H54 (cell line): ENCODE data around the gene IMMP2L.

ENCODE experiments used
- DNase-seq: peaks from one replicate; pipeline ENCODE4 v3.0.0; 2011; ENCODE audit warnings: low spot score, mixed read lengths; ENCODE audit not compliant: insufficient read length
- FAIRE-seq: peaks from 3 replicates; lab custom pipeline; 2011; peaks lifted over from hg19 to GRCh38; lab: Jason Lieb, UNC
- POLR2A ChIP-seq: IDR thresholded peaks from 2 replicates; pipeline ENCODE4 v1.6.1; 2011; ENCODE audit warnings: low read depth, mild to moderate bottlenecking, low read length

Gene IMMP2L

GRCh38 chr7:111232249-111233084 is 329.8 kb downstream of the IMMP2L start:
- no peak for TF ChIP-seq POLR2A
- DNase-seq, result no peak
- peak; percentile 97 for FAIRE-seq

- DNase-seq, result no peak
Measured at GRCh38 chr7:111229916-111230315, 332.4 kb downstream of the IMMP2L start.

GRCh38 chr7:111229181-111229740 is 333.0 kb downstream of the IMMP2L start:
- FAIRE-seq (no peak), DNase-seq (no peak)
- TF ChIP-seq POLR2A, result no peak

More at GRCh38 chr7:111229916-111230315, 332.4 kb downstream of the IMMP2L start:
- TF ChIP-seq POLR2A, result no peak
- no peak for FAIRE-seq

GRCh38 chr7:111228437-111228836 is 333.9 kb downstream of the IMMP2L start:
- TF ChIP-seq POLR2A, result no peak
- DNase-seq (no peak), FAIRE-seq (no peak)

- DNase-seq, result no peak
- no peak for TF ChIP-seq POLR2A
- FAIRE-seq, result no peak
Measured at GRCh38 chr7:111226800-111227199, 335.5 kb downstream of the IMMP2L start.

GRCh38 chr7:111224354-111225231 is 337.7 kb downstream of the IMMP2L start:
- no peak for TF ChIP-seq POLR2A
- FAIRE-seq (peak; percentile 67), DNase-seq (no peak)

GRCh38 chr7:111223802-111224253 is 338.5 kb downstream of the IMMP2L start:
- DNase-seq (no peak), FAIRE-seq (no peak)
- no peak for TF ChIP-seq POLR2A

- FAIRE-seq, result no peak
- no peak for TF ChIP-seq POLR2A
- DNase-seq, result no peak
Measured at GRCh38 chr7:111215550-111215949, 346.7 kb downstream of the IMMP2L start.

- FAIRE-seq (no peak), DNase-seq (no peak)
- TF ChIP-seq POLR2A, result no peak
Measured at GRCh38 chr7:111212857-111213523, 349.3 kb downstream of the IMMP2L start.

- DNase-seq (no peak), FAIRE-seq (no peak)
- TF ChIP-seq POLR2A, result no peak
Measured at GRCh38 chr7:111210996-111211395, 351.3 kb downstream of the IMMP2L start.

GRCh38 chr7:111210043-111210442 is 352.2 kb downstream of the IMMP2L start:
- FAIRE-seq (no peak), DNase-seq (no peak)
- no peak for TF ChIP-seq POLR2A

- TF ChIP-seq POLR2A, result no peak
- FAIRE-seq (no peak), DNase-seq (no peak)
Measured at GRCh38 chr7:111205251-111205650, 357.0 kb downstream of the IMMP2L start.

GRCh38 chr7:111202321-111202720 is 360.0 kb downstream of the IMMP2L start:
- FAIRE-seq, result no peak
- no peak for TF ChIP-seq POLR2A
- DNase-seq, result no peak
